LNCaP clone FGC (cell line): Measurements from ENCODE around the gene PLAC9.

ENCODE experiments used
- DNase-seq: peaks from one replicate; pipeline ENCODE4 v3.0.0-alpha.2; 2011; ENCODE audit warnings: low read depth
- H3K4me3 ChIP-seq: 2 replicates; pipeline ENCODE4 v1.5.1; 2011; ENCODE audit warnings: mild to moderate bottlenecking, low read depth, low read length, control low read depth
- CTCF ChIP-seq: IDR thresholded peaks from 2 replicates; pipeline ENCODE4 v1.5.1; 2012; ENCODE audit warnings: mild to moderate bottlenecking; ENCODE audit not compliant: control insufficient read depth, insufficient read depth; ENCODE audit errors: extremely low read depth

Gene PLAC9

GRCh38 chr10:80167471-80168161, 35.1 kb downstream of the PLAC9 start:
- H3K4me3 ChIP-seq = no peak overlapping the region
- no peak for TF ChIP-seq CTCF
- DNase-seq = no peak

GRCh38 chr10:80168162-80168511, 35.6 kb downstream of the PLAC9 start:
- DNase-seq = peak; percentile 44
- TF ChIP-seq CTCF = no peak
- H3K4me3 ChIP-seq = no peak overlapping the region

GRCh38 chr10:80168679-80169380, 36.3 kb downstream of the PLAC9 start:
- no peak overlapping the region for H3K4me3 ChIP-seq
- peak; percentile 20; the same call in 1 of the 2 replicates for TF ChIP-seq CTCF
- DNase-seq = no peak

GRCh38 chr10:80170026-80170425, 37.5 kb downstream of the PLAC9 start:
- no peak overlapping the region for H3K4me3 ChIP-seq
- DNase-seq = no peak
- TF ChIP-seq CTCF = no peak

- no peak for DNase-seq
- no peak for TF ChIP-seq CTCF
- no peak overlapping the region for H3K4me3 ChIP-seq
Observed at GRCh38 chr10:80170641-80171040, 38.1 kb downstream of the PLAC9 start.

- DNase-seq = peak; percentile 94
- no peak for TF ChIP-seq CTCF
Observed at GRCh38 chr10:80171248-80171660, 38.7 kb downstream of the PLAC9 start.

GRCh38 chr10:80172896-80173295, 40.4 kb downstream of the PLAC9 start:
- H3K4me3 ChIP-seq = no peak overlapping the region
- no peak for TF ChIP-seq CTCF
- no peak for DNase-seq

More at GRCh38 chr10:80171248-80171660, 38.7 kb downstream of the PLAC9 start:
- H3K4me3 ChIP-seq = peak overlapping the region; percentile 16
